HepG2 (cell line): ENCODE data around the gene ZNF217. TPM values are rescaled to one million over a fixed set of nuclear protein-coding genes. Genes with fewer than 3 reads are reported as not detected.

ENCODE experiments used
- HMGXB4 ChIP-seq, 2 experiments: sonication (generic) in 1 of 2; formaldehyde crosslinking in 1 of 2; IDR thresholded peaks; 2 replicates each; pipeline versions ENCODE4 v1.4.0 to v1.6.1; 2018 to 2020; ENCODE audit warnings: missing genetic modification reagents in 2 of 2, borderline replicate concordance in 1 of 2, low read depth in 1 of 2, mild to moderate bottlenecking in 1 of 2, missing biosample characterization in 1 of 2
- KLF13 ChIP-seq: sonication (generic); formaldehyde crosslinking; IDR thresholded peaks from 2 replicates; pipeline ENCODE4 v1.4.0; 2020; ENCODE audit warnings: mild to moderate bottlenecking, missing genetic modification reagents
- KLF9 ChIP-seq: IDR thresholded peaks from 2 replicates; pipeline ENCODE4 v1.6.1; 2016; ENCODE audit warnings: low read depth
- MED8 ChIP-seq: sonication (generic); formaldehyde crosslinking; IDR thresholded peaks from 2 replicates; pipeline ENCODE4 v1.8.1; 2023; ENCODE audit warnings: mild to moderate bottlenecking, missing genetic modification reagents; ENCODE audit not compliant: insufficient replicate concordance
- MEF2D ChIP-seq: sonication (generic); formaldehyde crosslinking; IDR thresholded peaks from 2 replicates; pipeline ENCODE4 v1.5.1; 2020; ENCODE audit warnings: mild to moderate bottlenecking, missing genetic modification reagents
- MXI1 ChIP-seq: IDR thresholded peaks from 3 replicates; pipeline ENCODE4 v1.6.1; 2012; ENCODE audit warnings: low read depth, low read length, inconsistent platforms, borderline replicate concordance
- NFYB ChIP-seq: sonication (generic); formaldehyde crosslinking; IDR thresholded peaks from 2 replicates; pipeline ENCODE4 v1.4.0; 2020; ENCODE audit warnings: missing genetic modification reagents
- PCBP2 ChIP-seq: fragments of 200-400 bp; formaldehyde crosslinking; optimal IDR thresholded peaks from 2 replicates; pipeline ENCODE3; 2018; ENCODE audit warnings: low read length, low read depth; ENCODE audit not compliant: poor library complexity, severe bottlenecking
- RBFOX2 ChIP-seq: fragments of 200-400 bp; formaldehyde crosslinking; IDR thresholded peaks from 2 replicates; pipeline ENCODE4 v1.6.1; 2017; ENCODE audit warnings: low read depth, mild to moderate bottlenecking, low read length
- SMAD1 ChIP-seq: sonication (generic); formaldehyde crosslinking; IDR thresholded peaks from 2 replicates; pipeline ENCODE4 v1.4.0; 2020; ENCODE audit warnings: missing genetic modification reagents, low read depth, mild to moderate bottlenecking, borderline replicate concordance
- TEAD3 ChIP-seq: optimal IDR thresholded peaks from 2 replicates; pipeline ENCODE3; 2016; ENCODE audit warnings: borderline replicate concordance
- ZBTB7A ChIP-seq: sonication (generic); formaldehyde crosslinking; IDR thresholded peaks from 2 replicates; pipeline ENCODE4 v1.8.0; 2022; ENCODE audit warnings: mild to moderate bottlenecking, missing genetic modification reagents
- ZFP41 ChIP-seq: sonication (generic); formaldehyde crosslinking; IDR thresholded peaks from 2 replicates; pipeline ENCODE4 v1.4.0; 2020; ENCODE audit warnings: mild to moderate bottlenecking, missing genetic modification reagents, borderline replicate concordance
- ZNF20 ChIP-seq: sonication (generic); formaldehyde crosslinking; IDR thresholded peaks from 2 replicates; pipeline ENCODE4 v1.4.0; 2020; ENCODE audit warnings: mild to moderate bottlenecking, moderate library complexity, missing genetic modification reagents
- ZNF24 ChIP-seq: fragments of 450-650 bp; IDR thresholded peaks from 2 replicates; pipeline ENCODE4 v1.6.1; 2017; ENCODE audit warnings: antibody characterized with exemption, mild to moderate bottlenecking
- ZNF367 ChIP-seq: sonication (generic); formaldehyde crosslinking; IDR thresholded peaks from 2 replicates; pipeline ENCODE4 v1.4.0; 2020; ENCODE audit warnings: missing genetic modification reagents, borderline replicate concordance
- ZNF468 ChIP-seq: sonication (generic); formaldehyde crosslinking; IDR thresholded peaks from 2 replicates; pipeline ENCODE4 v1.8.0; 2022; ENCODE audit warnings: mild to moderate bottlenecking, moderate library complexity, missing genetic modification reagents
- ZNF501 ChIP-seq: sonication (generic); formaldehyde crosslinking; IDR thresholded peaks from 2 replicates; pipeline ENCODE4 v1.5.1; 2020; ENCODE audit warnings: mild to moderate bottlenecking, moderate library complexity, missing genetic modification reagents
- ZNF598 ChIP-seq: sonication (generic); formaldehyde crosslinking; IDR thresholded peaks from 2 replicates; pipeline ENCODE4 v1.5.1; 2020; ENCODE audit warnings: mild to moderate bottlenecking, missing genetic modification reagents, borderline replicate concordance
- ZNF660 ChIP-seq: sonication (generic); formaldehyde crosslinking; IDR thresholded peaks from 2 replicates; pipeline ENCODE4 v1.5.1; 2020; ENCODE audit warnings: mild to moderate bottlenecking, low read depth, missing genetic modification reagents, borderline replicate concordance
- ZNF891 ChIP-seq: sonication (generic); formaldehyde crosslinking; IDR thresholded peaks from 2 replicates; pipeline ENCODE4 v1.5.0; 2020; ENCODE audit warnings: mild to moderate bottlenecking, missing genetic modification reagents
- ZSCAN29 ChIP-seq: sonication (generic); formaldehyde crosslinking; conservative IDR thresholded peaks from 2 replicates; pipeline ENCODE4 v1.4.0; 2020; ENCODE audit warnings: mild to moderate bottlenecking, missing genetic modification reagents
- polyA plus RNA-seq, 8 experiments: library from polyadenylated mRNA; depleted of rRNA in 3 of 8; stranded (reverse) in 7 of 8; unstranded in 1 of 8; fragments of >200 nt; fragmentation: Illumina TruSeq in 4 of 8; extraction: Trizol in 4 of 8; gene quantifications; 2 replicates each; pipeline versions ENCODE4 v1.2.1 to v1.2.3, GENCODE V29; 2011 to 2016; ENCODE audit warnings: low read depth in 4 of 8, missing spikeins in 1 of 8, mixed read lengths in 1 of 8; ENCODE audit not compliant: insufficient read depth in 1 of 8
- total RNA-seq, 5 experiments: library from RNA; depleted of rRNA; stranded (reverse); fragments of >200 nt; fragmentation: Illumina TruSeq; extraction: Trizol; gene quantifications; 2 replicates each; pipeline ENCODE4 v1.2.3, GENCODE V29; 2016; ENCODE audit warnings: low read depth in 1 of 5
- TF ChIP-seq, protein P1 (sequence below): IDR thresholded peaks from 2 replicates; pipeline ENCODE4 v1.6.1; 2012; ENCODE audit warnings: low read length, improper control_type of control experiment
- TF ChIP-seq, protein P2 (sequence below): IDR thresholded peaks from 2 replicates; pipeline ENCODE4 v1.6.1; 2018; ENCODE audit warnings: missing genetic modification reagents

Gene ZNF217
- total and polyA plus RNA-seq, 2 of the 13 experiments (the other 11 are each of a cell fraction or from before 2014, with no cell fraction given) = 22.3 to 29.8 TPM

DNA sequence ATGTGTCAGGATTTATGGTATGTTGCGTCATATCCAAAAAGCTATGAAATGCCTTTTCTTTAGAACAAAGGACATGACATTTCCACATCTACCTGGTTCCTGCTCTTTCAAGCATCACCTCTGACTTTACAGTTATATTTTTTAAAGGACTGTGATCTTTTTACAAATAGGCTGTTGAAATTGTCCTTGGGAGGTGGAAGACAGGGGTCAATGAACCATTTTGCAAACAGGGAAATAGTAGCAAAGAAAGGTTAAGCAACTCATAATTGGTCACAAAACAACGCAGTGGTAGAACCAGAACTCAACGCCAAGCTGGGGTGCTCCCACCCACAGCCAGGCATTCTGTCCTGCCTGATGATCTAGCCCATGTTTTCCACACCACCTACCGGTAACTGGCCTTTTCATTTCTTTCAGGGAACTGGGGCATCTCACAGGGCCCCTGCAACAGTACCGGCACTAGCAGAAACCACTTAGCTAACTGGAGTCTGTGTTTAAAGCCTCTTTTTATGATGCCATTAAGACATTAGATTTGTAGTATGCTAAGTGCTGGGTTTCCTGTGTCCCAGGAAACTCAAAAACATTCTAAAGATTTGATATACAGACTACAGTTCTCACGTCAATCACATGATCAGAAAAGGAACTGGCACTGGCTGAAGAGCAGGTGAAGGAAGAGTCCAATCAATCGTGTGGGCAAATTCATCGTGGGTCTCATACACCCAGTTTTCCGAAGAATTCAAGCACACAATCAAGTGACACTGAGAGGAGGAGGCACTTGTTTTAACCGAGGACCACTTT is 13.9 kb downstream of the ZNF217 start (continued):
- TF ChIP-seq MEF2D (CRISPR knock-in tag) = peak; percentile 93
- peak; percentile 72 to 80; a peak in 3 of 4 replicates for TF ChIP-seq HMGXB4 (CRISPR knock-in tag; IDR thresholded peaks at IDR 0.05; ENCODE audit: borderline replicate concordance in 1 of 2, low read depth in 1 of 2)
- TF ChIP-seq ZNF501 (CRISPR knock-in tag) = peak; percentile 58; the same call in 1 of the 2 replicates
- TF ChIP-seq ZNF891 (CRISPR knock-in tag) = no peak
- TF ChIP-seq SMAD1 (CRISPR knock-in tag) = no peak
- no peak for TF ChIP-seq KLF13
- TF ChIP-seq RBFOX2 = peak; percentile 64
- TF ChIP-seq KLF9 = no peak
- peak; percentile 97 for TF ChIP-seq MED8 (CRISPR knock-in tag)
- TF ChIP-seq, protein P1, sequence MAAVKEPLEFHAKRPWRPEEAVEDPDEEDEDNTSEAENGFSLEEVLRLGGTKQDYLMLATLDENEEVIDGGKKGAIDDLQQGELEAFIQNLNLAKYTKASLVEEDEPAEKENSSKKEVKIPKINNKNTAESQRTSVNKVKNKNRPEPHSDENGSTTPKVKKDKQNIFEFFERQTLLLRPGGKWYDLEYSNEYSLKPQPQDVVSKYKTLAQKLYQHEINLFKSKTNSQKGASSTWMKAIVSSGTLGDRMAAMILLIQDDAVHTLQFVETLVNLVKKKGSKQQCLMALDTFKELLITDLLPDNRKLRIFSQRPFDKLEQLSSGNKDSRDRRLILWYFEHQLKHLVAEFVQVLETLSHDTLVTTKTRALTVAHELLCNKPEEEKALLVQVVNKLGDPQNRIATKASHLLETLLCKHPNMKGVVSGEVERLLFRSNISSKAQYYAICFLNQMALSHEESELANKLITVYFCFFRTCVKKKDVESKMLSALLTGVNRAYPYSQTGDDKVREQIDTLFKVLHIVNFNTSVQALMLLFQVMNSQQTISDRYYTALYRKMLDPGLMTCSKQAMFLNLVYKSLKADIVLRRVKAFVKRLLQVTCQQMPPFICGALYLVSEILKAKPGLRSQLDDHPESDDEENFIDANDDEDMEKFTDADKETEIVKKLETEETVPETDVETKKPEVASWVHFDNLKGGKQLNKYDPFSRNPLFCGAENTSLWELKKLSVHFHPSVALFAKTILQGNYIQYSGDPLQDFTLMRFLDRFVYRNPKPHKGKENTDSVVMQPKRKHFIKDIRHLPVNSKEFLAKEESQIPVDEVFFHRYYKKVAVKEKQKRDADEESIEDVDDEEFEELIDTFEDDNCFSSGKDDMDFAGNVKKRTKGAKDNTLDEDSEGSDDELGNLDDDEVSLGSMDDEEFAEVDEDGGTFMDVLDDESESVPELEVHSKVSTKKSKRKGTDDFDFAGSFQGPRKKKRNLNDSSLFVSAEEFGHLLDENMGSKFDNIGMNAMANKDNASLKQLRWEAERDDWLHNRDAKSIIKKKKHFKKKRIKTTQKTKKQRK = no peak
- TF ChIP-seq ZBTB7A (CRISPR knock-in tag) = peak; percentile 84; the same call in 1 of the 2 replicates
- no peak; the same call in 1 of the 2 replicates for TF ChIP-seq ZNF468 (CRISPR knock-in tag)
- TF ChIP-seq MXI1 = peak; percentile 52; the same call in 1 of the 3 replicates
- peak; percentile 42; the same call in 1 of the 2 replicates for TF ChIP-seq ZNF598 (CRISPR knock-in tag)
- TF ChIP-seq ZNF20 = no peak; the same call in 1 of the 2 replicates
- no peak; the same call in 1 of the 2 replicates for TF ChIP-seq ZFP41
- peak; percentile 63; the same call in 1 of the 2 replicates for TF ChIP-seq ZNF367
- TF ChIP-seq TEAD3 (CRISPR knock-in tag) = peak; percentile 90
- peak; percentile 97 for TF ChIP-seq ZSCAN29 (CRISPR knock-in tag)
- TF ChIP-seq ZNF24 = peak; percentile 29; the same call in 1 of the 2 replicates
- TF ChIP-seq, protein P2, sequence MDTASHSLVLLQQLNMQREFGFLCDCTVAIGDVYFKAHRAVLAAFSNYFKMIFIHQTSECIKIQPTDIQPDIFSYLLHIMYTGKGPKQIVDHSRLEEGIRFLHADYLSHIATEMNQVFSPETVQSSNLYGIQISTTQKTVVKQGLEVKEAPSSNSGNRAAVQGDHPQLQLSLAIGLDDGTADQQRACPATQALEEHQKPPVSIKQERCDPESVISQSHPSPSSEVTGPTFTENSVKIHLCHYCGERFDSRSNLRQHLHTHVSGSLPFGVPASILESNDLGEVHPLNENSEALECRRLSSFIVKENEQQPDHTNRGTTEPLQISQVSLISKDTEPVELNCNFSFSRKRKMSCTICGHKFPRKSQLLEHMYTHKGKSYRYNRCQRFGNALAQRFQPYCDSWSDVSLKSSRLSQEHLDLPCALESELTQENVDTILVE (CRISPR knock-in tag) = peak; percentile 96
- no peak for TF ChIP-seq ZNF660
- peak; percentile 51; the same call in 1 of the 2 replicates for TF ChIP-seq NFYB (CRISPR knock-in tag)
- TF ChIP-seq PCBP2 = no peak
